Activated T-cell treated with anti-CD3 and anti-CD28 coated beads for 4 hours (primary cell): ENCODE measurements around the gene CACNG5.

Experiments
- DNase-seq: peaks from one replicate; pipeline ENCODE4 v3.0.0-alpha.2; 2020

Gene CACNG5, protein sequence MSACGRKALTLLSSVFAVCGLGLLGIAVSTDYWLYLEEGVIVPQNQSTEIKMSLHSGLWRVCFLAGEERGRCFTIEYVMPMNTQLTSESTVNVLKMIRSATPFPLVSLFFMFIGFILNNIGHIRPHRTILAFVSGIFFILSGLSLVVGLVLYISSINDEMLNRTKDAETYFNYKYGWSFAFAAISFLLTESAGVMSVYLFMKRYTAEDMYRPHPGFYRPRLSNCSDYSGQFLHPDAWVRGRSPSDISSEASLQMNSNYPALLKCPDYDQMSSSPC

DNA sequence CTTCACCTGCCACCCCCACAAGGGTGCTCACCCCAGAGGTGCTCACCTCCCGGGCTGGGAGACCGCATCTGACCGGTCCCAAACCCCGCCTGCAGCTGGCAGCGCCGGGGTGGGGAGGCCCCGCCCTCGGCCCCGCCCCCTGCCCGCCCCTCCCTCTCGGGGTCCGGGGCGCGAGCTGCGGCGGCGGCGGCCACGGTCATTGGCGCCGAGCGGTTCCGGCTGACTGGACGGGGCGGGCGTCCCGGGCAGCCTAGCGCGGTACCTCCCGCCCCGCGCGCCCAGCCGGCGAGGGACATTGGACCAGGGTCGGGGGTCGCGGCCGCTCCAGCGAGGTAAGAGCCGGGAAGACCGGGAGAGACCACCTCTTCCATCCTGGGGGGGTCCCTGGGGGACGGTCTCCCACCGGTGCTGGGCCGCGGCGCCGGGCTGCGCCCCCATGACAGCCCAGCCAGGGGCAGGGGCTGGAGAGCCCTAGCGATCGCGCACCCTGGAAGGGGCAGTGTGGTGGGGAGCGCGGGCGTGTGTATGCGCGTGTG, at the start of gene CACNG5:
Gene CACNG5 (plus strand): TSS at position 199 of the 536 bp plus-strand sequence. CDS start 42,216 bp downstream, outside the sequence.
- no peak for DNase-seq

DNA sequence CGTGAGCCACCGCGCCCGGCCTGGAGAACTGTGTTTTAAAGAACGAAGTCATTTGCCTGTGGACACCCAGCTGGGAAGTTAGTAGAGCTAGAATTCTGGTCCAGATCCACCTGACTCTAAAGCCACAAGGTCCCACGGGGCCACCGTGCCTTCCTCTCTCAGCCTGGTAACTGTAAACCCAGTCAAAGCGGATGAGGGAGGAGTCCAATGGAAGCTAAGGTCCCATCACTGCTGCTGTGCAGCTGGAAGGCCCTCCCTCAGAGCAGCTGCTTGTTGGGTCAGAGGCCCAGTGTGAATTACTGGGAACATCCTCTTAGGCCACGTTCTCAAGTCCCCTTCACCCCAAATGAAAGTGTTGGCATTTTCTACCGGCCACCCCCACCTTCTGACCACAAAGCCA, 48.8 kb upstream of the CACNG5 start:
- no peak for DNase-seq

DNA sequence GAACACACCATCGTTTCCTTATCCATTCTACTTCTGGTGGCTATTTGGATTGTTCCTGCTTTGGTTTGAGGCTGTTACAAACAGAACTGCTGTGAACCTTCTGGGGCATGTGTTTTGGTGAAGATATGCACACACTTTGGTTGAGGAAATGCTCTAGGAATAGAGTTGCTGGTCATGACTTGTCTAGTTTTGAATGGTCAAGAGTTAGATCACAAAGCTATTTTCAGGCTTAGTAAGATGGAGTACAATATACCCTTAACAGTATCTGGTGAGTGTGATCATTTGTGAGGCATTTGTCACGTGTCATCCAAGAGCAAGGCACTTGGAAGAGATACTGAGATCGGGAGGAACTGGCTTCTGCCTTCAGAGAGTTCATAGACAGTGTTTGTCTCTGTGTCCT, 47.0 kb upstream of the CACNG5 start:
- DNase-seq: no peak

DNA sequence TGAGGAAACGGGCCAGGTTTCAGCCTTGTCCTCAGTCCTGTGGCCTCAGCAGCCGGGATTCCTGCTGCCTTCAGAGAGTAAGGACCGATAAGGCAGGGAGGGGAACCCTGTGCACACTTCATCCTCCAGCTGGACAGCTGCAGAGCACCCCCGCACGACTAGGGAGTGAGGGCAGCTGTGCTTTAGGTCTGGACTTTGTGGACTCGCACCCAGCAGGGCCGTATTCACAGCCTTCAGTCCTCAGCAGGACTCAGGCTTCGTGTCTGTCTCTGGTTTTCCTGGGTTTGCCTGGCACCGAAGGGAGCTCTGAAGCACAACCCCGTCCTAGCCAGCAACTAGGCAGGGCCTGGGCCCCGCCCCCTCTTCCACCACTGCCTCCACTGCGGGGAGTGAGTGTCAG, 45.8 kb upstream of the CACNG5 start:
- DNase-seq: no peak

DNA sequence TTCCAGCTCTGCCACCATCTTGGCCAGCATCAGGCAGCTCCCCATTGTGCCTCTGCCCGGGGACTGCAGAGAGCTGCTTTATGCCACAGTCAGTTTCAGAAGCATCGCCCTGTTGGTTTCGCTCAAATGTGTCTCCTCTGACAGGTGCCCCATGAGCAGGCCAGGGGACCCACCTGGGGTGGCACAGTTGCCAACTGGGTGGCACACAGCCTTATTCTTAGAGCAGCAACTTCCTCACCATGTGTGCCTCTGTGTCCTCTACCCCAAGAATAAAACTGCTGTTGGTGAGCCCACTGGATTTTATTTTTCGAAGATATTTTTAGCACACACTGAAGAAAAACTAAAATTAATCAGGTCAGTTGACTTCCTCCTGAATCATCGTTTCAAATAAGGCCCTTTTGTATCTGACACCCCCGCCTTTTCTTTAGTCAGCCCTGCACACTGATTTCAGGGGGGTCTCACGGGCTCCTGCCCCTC, 44.9 kb upstream of the CACNG5 start:
- no peak for DNase-seq

DNA sequence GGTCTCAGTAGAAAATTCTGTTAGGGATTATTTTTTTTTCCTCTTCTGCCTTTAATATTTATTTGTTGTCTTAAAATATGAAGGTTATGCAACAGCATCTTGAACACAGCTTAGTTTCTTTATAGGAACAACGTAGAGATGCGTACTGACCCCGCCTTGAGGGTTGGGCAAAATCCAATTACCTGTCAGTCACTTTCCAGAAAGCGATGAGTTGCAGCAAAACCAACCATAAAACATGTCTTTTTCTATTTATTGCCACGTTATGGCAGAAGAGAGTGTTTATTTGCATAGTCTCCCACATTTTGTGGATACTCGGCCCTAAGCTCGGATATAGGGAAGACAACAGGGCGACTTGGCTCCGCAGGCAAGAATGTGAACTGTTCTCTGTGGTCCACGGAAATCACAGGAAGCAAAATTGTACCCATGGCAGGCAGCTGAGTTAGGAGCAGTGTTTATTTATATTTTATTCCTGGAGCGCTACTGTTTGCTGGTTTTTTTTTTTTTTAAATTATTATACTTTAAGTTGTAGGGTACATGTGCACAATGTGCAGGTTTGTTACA, 44.3 kb upstream of the CACNG5 start:
- no peak for DNase-seq

DNA sequence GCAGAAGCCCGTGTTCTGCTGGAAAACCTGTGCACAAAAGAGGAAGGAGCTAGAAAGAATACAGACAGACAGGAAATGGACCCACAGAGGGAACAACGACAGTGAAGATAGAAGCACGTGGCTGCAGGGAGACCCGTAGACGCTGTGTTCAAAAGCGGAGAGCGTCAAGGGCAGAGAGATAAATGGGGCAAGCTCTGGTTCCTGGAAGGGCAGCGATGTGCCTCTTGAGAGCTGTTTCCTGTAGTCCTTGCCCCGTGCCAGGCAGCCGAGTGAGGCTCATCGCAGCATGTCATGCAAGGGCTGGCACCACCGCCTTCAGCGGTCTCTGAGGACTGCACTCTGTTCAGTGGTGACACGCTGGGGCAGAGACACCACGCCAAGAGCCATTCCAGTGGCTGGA, 43.6 kb upstream of the CACNG5 start:
- no peak for DNase-seq

DNA sequence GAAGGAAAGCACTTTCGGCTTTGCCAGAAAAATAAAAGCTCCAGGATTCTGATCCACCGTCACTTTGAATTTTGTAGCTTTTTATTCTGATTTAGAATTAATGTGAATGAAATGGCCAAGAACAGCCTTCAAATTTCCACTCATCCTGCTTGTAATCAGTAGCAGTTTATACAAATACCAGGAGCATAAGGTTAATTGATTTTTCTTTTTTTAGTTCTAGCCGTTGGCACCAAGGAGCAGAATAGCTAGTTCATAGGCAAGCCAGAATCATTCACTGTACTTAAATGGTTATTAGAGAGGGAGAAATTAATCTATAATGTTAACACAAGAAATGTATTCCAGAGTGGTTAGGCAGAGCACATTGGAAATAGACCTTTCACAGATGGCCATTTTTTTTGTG, 41.1 kb upstream of the CACNG5 start:
- DNase-seq: no peak

DNA sequence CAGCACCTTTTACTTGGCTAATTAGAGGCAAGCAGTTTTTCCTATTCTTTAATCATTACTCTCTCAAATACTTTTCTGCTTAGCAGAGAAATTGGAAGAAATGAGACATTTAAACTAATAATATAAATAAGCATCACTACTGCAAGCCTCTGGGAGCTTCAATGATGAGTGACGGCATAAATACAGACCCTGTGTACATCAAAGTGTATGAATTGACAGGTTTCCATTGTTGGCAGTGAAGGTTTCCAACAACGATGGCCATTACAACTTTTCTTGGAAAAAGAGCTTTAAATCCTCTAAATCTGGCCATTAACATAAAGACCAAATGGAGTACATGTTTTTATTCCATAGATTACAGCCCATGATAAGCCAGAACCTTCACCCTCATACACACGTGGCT, 39.4 kb upstream of the CACNG5 start:
- DNase-seq: no peak

DNA sequence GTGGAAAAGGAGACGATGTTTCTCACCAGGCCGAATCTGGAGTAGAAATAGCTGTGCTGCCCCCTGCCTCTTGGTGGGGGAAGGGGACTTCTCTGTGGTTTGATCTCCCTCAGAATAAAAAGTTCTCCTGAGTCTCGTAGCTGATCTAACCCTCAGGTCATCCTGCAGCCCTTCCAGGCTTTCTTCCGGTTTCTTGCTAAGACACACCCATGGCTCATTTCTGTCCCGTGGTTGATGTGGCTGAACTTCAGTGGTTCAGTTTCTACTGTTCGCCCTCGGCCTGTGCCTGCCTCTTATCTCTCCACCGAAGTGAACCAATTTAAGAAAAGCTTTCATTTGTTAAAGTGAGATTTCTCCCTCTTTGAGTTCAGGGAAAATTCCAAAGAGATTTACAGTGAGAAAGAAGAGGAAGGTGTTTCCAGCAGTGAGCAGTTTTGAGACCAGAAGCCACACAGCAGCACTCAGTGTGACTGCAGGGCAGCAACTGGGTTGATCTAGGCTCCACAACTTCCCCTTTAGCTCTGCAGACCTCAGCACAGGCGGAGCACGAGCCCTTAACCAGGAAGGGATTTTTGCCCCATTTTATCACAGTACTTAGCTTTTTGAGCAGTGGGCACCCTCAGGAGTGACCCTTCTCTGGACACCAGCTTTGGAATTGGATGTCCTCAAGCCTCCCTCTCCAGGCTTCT, 34.9 kb upstream of the CACNG5 start:
- DNase-seq: no peak

DNA sequence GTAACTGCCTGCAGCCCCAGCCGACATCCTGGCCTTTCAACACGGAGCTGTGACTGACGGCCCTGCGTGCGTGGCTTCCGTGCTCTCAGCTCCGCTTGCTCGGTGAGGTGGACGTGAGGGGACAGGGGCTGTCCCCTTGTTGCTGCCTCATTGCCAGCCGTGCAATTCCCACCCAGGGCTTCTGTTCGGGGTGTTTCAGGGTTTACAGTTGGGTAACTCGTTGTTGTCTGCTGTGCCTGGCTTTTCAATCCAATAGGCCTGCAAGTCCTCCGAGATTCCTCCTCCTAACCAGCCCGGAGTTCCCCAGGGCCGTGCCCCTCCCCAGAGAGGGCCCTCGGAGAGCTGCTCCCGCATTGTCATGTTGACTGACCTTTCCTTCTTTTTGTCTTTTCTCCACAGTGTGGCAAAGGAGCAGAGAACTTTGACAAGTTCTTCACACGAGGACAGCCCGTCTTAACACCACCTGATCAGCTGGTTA, 31.4 kb upstream of the CACNG5 start:
- no peak for DNase-seq

DNA sequence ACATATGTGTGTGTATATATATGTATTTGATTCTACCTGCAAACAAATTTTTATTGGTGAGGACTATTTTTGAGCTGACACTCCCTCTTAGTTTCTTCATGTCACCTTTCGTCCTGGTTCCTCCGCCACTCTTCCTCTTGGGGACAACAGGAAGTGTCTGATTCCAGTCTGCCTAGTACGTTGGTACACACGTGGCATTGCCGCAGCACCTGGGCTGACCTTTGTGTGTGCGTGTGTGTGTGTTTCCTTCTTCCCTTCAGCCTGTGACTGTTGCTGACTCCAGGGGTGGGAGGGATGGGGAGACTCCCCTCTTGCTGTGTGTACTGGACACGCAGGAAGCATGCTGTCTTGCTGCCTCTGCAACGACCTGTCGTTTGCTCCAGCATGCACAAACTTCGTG, 29.4 kb upstream of the CACNG5 start:
- DNase-seq: no peak

DNA sequence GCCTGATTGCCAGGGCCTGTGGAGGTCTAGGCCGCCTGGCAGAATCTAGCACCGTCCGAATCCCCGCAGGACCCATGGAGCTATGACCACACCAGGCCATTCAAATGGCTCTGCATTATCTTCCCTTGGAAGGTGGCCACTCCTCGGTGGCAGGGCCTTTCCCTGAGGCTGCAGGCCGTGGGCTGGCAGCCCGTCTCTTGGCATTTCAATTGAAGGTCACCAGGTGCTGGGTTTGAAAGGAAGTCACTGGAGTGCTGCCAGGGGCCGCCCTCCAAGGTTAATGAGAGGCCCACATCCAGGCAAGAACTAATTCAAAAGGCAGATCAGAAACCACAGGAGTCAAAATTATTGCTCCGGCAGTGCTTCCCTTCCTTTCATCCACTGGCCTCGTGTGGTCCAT, 27.7 kb upstream of the CACNG5 start:
- no peak for DNase-seq

DNA sequence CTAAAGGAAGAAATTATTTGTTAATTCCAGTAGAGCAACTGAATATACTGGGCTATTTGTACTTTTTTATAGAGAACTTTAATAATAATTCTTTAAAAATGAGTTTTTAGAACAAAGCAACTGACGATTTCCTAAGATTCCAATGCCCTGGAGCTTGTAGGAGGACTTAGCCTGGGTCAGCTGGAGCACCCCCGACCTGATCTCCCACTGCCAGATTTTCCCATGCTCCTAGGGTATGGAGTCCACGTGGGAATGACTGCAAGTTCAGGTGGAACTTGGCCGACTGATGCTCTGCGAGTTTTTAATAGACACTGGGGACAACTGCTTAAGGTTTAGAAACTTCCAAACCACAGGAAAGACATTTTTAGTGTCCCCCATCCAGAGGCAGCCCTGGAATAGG, 25.5 kb upstream of the CACNG5 start:
- no peak for DNase-seq

DNA sequence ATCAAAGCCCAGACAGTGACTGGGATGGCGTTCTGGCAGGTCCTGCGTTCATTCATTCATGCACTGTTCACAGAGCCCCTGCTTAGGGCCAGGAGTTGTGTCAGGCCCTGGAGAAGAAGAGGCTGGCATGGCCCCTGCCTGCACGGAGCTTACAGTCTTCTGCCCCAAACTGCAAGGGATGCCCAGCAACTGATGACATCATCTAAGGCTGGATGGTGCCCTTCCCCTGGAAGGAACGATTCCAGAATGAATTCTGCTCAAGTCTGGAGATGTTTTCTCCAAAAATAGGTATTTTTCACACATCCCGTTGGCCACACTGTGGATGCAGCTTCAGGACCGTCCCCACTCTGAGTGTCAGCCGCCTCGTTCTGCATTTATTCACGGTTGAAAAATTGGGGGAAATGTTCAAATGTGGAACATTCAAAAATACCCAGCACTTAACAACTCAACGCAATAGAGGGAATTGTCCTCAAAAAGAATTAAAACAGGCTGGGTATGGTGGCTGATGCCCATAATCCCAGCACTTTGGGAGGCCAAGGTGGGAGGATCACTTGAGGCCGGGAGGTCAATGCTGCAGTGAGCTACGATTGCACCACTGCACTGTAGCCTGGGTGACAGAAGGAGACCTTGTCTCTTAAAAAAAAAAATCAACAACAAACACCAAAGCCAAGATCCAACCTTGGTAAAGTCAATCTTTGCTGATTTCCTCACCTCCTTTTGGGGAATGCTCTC, 23.8 kb upstream of the CACNG5 start:
- DNase-seq: no peak

DNA sequence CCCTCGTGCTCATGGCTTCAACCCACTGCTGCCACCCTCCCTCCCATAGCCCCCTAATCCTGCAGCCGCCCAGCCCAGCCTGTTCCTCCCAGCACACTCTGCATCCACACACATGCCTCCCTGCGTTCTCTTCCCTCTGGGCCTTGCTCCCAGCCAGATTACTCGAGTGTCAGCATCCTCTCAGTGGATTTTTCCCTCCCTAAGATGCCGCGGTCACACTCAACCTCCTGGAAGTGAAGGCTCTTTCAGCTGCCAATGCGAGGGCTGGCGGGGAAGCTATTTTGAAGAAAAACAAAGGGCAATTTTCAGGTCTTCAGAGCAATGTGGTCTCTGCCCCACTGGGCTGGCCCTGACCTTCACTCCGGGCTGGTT, 23.2 kb upstream of the CACNG5 start:
- no peak for DNase-seq

DNA sequence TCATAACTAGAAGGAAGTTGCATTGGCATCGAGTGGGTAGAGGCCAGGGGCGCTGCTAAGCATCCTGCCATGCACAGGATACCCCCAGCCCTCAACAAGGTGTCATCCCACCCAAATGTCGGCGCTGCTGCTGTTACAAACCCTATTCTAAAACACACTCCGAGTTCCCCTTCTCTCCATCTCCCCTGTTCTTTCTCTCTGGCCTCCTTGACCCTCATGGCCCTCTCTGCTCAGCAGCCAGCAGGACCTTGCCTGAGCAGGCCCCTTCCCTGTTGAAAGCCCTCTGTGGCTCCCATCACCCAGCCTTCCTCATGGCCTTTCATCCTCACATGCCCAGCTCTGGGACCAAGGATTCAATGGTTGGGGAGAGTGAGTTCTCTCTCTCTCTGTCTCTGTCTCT, 22.3 kb upstream of the CACNG5 start:
- DNase-seq: no peak

DNA sequence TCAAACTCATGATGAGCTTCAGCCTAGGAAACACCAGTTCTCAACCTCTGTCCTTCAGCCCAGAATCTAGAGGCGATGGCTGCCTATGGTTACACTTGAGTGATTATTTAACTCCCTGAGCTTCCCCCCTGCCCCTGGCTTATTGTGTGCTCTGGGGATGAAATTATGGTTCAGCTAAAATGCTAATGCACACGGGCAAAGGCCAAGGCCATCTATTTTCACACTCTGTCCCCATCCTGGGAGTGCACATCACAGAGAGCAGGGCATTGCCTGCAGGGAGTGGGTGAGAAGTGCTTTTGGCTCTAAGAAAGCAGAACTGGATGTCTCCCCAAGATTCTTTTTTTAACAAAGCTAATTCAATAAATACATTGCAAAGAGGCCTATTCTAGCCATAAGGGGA, 21.6 kb upstream of the CACNG5 start:
- DNase-seq: no peak

DNA sequence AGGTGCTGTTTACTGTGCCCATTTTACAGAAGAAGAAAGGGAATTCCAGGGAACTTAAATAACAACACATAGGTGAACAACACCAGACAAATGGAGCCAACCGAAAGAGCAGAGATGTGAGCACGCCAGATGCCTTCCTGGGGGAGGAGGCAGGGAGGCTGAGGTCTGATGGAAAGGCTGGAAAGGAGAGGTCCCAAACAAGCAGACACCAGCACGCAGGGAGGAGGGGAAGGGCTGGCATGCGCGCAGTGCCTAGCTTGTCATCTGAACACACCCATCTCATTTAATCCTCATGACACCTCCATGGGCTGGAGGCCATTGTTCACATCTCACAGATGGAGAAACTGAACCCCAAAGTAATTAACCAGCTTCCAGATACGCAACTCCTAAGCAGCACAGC, 20.9 kb upstream of the CACNG5 start:
- no peak for DNase-seq

DNA sequence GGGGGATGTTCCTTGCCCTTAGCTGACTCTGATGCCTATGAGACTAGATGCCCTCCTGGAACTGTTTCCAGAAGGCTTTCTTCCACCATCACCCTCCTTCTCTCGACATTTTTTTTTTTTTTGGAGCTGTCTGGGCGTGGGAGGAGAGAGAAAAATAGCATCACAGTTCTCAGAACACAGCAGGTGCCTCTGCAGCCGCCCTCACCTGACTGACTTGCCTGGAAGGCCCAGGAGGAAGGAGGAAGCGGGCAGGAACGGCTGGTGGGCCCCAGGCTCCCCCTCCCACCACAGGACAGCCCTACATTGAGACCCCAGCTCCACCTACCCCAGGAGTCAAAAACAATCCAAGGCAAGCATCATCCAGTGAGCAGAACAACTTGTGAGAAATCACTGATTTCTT, 20.3 kb upstream of the CACNG5 start:
- no peak for DNase-seq

DNA sequence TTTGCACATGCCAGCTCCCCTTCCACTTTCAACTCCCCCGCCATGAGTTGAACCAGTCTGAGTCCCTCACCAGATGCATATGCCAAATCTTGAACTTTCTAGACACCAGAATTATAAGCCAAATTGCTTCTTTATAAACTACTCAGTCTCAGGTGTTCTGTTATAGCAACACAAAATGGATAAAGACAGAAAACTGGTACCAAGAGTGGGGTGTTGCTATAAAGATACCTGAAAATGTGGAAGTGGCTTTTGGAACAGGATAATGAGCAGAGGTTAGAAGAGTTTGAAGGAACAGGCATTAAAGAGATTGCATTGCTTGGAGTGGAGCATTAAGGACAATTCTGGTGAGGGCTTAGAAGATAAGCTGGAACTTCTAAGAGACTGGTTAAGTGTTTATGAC, 17.2 kb upstream of the CACNG5 start:
- DNase-seq: no peak

DNA sequence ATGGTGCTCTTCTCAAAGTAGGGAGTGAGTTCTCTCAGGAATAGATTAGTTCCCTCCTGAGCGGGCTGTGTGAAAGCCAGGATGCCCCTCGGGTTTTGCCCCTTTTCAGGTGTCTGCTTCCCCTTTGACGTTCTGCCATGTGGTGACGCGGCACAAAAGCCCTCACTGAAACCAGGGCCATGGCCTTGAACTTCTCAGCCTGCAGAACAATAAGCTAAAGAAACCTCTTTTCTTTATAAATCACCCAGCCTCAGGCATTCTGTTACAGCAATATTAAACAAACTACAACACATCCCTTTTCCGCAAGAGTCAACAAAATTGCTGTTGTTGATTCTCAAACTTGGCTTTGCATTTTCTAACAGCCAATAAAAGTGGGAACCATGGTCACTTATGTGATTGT, 15.5 kb upstream of the CACNG5 start:
- DNase-seq: no peak

DNA sequence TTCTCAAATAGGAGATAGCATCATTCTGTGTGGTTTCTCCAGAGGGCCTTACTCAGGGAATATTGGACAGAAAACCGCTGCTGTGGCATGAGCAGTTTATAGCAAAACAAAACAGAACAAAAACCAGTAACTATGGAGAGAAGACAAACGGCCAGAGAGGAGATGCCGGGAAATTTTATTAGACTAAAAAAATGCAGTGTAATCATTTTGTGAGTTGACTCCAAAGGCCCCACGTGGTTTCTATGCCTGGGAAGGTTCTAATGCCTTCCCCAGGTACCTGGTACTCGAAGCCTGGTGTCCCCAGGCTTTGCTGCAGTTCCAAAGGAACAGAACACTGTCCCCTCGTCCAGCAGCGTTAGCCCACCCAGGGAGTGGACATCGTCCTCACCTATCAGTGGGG, 12.9 kb upstream of the CACNG5 start:
- no peak for DNase-seq
